ENCODE measurements around the gene RHBDD1.

GRCh38 chr2:226995625-226996041, 159.8 kb downstream of the RHBDD1 start:
- TF ChIP-seq TAF1 (IDR thresholded peaks at IDR 0.05; ENCODE audit: low read depth) (no peak), CTCF (IDR thresholded peaks at IDR 0.05; ENCODE audit: poor library complexity, severe bottlenecking) (no peak), POLR2AphosphoS5 (IDR thresholded peaks at IDR 0.05) (no peak)
